GM18951 (cell line): ENCODE measurements around the gene RSL1D1.

Source experiments
- POLR2A ChIP-seq: IDR thresholded peaks from 4 replicates; pipeline ENCODE4 v1.6.1; 2011; ENCODE audit warnings: mild to moderate bottlenecking; ENCODE audit not compliant: insufficient read length, insufficient read depth; ENCODE audit errors: extremely low read depth
- in situ Hi-C: fragments of 300-500 bp; cut with MboI; formaldehyde crosslinking; loops from one replicate; pipeline ENCODE4 v1.12.0; 2022; ENCODE audit warnings: low sequenced_read_pairs, mixed read lengths, inconsistent platforms; ENCODE audit not compliant: unreplicated experiment

The RSL1D1 gene

DNA sequence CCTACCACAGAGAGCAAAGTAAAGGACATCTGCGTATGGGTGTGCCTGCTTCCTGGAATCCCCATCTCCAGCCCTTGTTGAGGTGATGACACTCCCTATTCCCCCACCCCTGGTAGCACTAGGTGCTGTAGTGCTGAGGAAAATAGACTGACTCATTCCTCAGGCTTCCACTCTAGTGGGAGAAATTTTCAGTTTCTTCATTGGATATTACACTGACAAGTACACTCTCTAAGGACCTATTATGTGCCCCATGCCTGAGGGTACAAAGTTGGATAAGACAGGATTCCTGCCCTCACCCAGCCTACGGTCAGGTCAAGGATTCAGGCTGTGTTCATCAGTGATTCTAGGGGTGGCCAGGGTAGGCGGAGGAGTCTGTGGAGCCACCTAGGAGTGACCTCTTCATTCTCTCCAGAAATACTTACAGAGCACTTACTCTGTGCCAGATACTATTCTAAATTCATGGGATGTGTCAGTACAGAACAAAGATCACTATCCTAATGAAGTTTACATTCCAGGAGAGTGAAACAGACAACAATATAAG lies 49.8 kb downstream of the RSL1D1 start:
- in situ Hi-C loops: loop anchor here (25.0 kb wide), 2 partner anchors 389 to 839 kb away; no protein-coding TSS in a partner anchor
- no peak for TF ChIP-seq POLR2A

- in situ Hi-C loops: loop anchor here (25.0 kb wide), 2 partner anchors 388 to 838 kb away; no protein-coding TSS in a partner anchor
- no peak for TF ChIP-seq POLR2A
Measured at GRCh38 chr16:11800382-11800718, 51.0 kb downstream of the RSL1D1 start.

DNA sequence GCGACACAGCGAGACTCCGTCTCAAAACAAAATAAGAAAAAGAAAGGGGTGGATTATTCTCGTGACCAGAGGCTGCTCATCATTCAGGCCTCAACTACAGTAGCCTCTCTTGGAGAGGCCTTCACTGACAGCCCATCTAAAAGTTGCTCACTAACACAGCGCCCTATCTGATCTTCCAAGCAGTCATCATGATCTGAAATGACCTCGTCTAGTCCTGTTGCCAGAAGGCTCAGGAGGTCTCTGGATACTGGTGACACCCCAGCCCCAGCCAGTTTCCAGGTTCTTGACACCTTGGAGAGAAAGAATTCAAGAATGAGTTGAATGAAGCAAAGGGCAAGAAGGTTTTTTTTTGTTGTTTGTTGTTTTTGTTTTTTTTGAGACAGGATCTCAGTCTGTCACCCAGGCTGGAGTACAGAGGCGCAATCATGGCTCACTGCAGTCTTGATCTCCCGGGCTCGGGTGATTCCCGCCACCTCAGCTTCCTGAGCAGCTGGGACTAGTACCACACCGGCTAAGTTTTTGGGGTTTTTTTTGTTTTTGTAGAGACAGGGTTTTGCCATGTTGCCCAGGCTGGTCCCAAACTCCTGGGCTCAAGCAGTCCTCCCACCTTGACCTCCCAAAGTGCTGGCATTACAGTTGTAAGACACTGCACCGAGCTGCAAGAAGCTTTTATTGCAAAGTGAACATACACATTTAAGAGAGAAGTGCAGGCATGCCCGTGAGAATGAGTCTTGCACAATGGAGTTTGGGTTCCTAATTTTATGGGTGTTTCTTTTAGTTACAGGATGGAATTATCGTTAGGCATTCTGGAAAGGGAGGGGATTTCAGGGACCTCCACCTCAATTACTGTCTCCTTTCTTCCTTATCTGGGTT lies 51.6 kb downstream of the RSL1D1 start:
- in situ Hi-C loops: loop anchor here (25.0 kb wide), 2 partner anchors 387 to 837 kb away; no protein-coding TSS in a partner anchor

GRCh38 chr16:11799017-11799381 lies 52.3 kb downstream of the RSL1D1 start:
- in situ Hi-C loops: no loop called here
- no peak for TF ChIP-seq POLR2A

More for the DNA sequence above, 51.6 kb downstream of the RSL1D1 start:
- TF ChIP-seq POLR2A: no peak

DNA sequence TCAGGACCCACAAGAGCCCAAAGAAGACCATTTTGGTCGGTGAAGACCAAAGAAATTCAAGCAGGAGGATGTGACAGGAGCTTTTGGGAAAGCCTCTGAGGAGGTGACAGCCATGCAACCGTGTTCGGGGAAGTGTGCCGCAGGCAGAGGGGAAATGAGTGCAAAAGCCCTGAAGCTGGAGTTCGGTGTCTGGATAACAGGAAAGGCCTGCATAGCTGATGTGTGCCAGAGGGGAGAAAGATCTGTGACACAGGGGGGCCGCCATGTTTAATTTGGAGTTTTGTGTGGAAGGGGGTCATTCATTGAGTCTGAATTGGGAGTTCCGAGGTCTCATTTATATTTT lies 53.4 kb downstream of the RSL1D1 start:
- TF ChIP-seq POLR2A: no peak
- in situ Hi-C loops: no loop called here

DNA sequence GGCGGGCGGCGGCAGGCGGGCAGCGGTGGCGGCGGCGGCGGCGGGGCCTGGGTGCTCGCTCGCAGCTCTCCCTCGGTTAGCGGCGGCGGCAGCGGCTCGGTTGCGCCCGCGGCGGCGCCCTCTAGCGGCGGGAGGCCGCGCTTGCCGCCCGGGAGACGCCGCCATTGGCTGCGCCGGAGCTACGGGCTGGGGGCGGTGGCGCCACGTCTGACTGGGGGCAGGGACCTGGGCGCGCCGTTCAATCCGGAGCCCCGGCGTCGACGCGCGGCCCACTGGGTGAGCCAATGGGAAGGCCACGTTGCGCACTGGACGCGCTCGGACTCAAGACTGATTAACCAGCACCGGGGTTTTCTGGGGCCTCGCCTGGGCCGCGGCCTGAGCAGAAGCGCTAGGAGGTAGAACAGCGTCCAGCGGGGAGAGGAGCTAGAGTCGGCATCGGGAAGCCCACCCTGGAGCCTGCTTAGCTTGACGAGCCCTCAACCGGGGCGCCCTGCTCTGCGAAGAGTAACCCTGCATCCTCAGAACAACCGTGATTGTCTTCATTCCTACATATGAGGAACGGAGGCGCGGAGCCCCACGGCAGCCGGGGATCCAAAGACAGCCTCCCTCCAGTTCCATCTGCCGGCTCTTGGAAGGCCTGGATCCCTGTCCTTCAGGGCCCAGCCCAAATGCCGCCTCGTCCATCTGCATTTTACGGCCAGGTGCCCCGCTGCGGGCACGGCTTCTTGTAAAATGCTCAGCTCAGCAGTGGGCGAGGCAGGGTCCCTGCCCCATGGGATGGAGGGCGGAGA lies 54.0 kb downstream of the RSL1D1 start, which contains the start of gene ZC3H7A:
ZC3H7A (minus strand) TSS at position 93 of the 791 bp plus-strand sequence. CDS start 14,904 bp downstream, outside the sequence.
- in situ Hi-C loops: no loop called here
- TF ChIP-seq POLR2A: peak; percentile 99

- no peak for TF ChIP-seq POLR2A
- in situ Hi-C loops: no loop called here
Measured at GRCh38 chr16:11796227-11797165, 54.8 kb downstream of the RSL1D1 start.

GRCh38 chr16:11795887-11796226 lies 55.5 kb downstream of the RSL1D1 start:
- in situ Hi-C loops: no loop called here

DNA sequence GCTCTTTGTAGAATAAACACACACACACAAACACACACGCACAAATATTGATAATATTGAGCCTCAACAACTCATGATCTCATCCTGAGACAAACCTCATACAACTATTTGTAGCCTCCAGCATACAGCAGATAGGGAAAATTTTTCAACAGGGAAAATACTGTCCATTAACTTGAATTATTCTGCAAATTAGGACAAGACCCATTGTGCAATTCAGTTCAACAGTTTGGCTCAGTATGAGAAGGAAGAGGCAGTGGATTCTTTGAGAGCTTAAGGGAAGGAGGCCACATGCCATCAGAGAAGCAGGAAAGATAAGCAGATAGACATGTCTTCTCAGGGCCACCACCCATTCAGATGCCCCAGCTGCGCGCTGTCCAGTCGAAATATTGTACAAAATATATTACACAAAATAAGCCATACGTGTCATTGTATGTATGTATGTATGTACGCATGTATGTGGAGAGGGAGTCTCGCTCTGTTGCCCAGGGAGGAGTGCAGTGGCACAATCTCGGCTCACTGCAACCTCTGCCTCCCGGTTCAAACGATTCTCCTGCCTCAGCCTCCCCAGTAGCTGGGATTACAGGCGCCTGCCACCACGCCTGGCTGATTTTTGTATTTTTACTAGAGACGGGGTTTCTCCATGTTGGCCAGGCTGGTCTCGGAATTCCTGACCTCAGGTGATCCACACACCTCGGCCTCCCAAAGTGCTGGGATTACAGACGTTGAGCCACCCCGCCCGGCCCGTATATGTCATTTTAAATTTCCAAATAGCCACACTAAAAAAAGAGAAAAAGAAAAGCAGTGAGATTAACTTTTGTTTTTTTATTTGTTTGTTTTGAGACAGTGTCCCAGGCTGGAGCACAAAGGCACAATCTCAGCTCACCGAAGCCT lies 56.1 kb downstream of the RSL1D1 start:
- in situ Hi-C loops: no loop called here
- TF ChIP-seq POLR2A: no peak

More at GRCh38 chr16:11795887-11796226, 55.5 kb downstream of the RSL1D1 start:
- no peak for TF ChIP-seq POLR2A

- TF ChIP-seq POLR2A: no peak
- in situ Hi-C loops: no loop called here
Measured at GRCh38 chr16:11794447-11794846, 56.9 kb downstream of the RSL1D1 start.

- in situ Hi-C loops: no loop called here
- no peak for TF ChIP-seq POLR2A
Measured at GRCh38 chr16:11793840-11794239, 57.5 kb downstream of the RSL1D1 start.
